ENCODE data around the gene LRP1-AS.

DNA sequence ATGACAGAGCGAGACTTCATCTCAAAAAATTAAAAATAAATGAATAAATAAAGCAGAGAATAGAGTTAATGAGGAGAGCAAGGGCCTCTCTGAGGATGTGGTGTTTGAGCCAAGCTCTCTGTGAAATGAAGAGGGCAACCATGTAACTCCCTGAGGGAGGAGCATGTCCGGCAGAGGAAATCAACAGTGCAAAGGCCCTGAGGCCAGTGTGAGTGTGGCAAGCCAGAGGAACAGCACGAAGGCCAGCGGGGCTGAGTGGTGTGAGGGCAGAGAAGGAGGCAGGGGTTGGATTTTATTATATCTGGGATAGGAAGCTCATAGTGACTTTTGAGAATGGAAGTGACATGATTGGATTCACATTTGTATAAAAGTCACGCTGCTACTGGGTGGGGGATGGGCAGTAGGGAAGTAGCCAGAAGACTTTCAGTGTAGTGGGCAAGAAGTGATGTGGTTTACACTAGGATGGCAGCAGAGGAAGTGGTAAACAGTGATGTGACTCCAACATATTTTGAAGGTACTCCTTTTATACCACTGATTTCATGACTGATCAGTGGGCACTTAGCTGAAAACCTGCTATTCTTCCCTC lies 10.3 kb upstream of the LRP1-AS start:
- no peak for TF ChIP-seq POLR2AphosphoS5 (IDR thresholded peaks at IDR 0.05)
- TF ChIP-seq, protein P1, sequence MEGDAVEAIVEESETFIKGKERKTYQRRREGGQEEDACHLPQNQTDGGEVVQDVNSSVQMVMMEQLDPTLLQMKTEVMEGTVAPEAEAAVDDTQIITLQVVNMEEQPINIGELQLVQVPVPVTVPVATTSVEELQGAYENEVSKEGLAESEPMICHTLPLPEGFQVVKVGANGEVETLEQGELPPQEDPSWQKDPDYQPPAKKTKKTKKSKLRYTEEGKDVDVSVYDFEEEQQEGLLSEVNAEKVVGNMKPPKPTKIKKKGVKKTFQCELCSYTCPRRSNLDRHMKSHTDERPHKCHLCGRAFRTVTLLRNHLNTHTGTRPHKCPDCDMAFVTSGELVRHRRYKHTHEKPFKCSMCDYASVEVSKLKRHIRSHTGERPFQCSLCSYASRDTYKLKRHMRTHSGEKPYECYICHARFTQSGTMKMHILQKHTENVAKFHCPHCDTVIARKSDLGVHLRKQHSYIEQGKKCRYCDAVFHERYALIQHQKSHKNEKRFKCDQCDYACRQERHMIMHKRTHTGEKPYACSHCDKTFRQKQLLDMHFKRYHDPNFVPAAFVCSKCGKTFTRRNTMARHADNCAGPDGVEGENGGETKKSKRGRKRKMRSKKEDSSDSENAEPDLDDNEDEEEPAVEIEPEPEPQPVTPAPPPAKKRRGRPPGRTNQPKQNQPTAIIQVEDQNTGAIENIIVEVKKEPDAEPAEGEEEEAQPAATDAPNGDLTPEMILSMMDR (IDR thresholded peaks at IDR 0.05): no peak
- TF ChIP-seq EP300 (IDR thresholded peaks at IDR 0.05): no peak
